Uterus (tissue), 2 donors: ENCODE results near the gene EML3.

Source experiments
- CTCF ChIP-seq, 4 experiments: fragments of 200-600 bp in 2 of 4; fragments of 450-650 bp in 2 of 4; sonication (generic) in 2 of 4; IDR thresholded peaks; one replicate each; pipeline ENCODE4 v1.5.1; 2016 to 2019; ENCODE audit warnings: antibody characterized with exemption in 4 of 4, mild to moderate bottlenecking in 2 of 4, moderate library complexity in 1 of 4
- POLR2A ChIP-seq, 2 donors: fragments of 450-650 bp; IDR thresholded peaks; one replicate each; pipeline ENCODE4 v1.6.1; 2016; ENCODE audit warnings: antibody characterized with exemption in 2 of 2, mild to moderate bottlenecking in 1 of 2, moderate library complexity in 1 of 2

GRCh38 chr11:62601372-62602140 is 11.0 kb downstream of the EML3 start, which contains the start of gene MTA2:
- TF ChIP-seq CTCF (IDR thresholded peaks at IDR 0.05) (no peak), POLR2A (IDR thresholded peaks at IDR 0.05) (peak in 1 of 2 donors; percentile 59)
